ENCODE results near the gene CDC42BPA. TPM values are rescaled to one million over a fixed set of nuclear protein-coding genes. Genes with fewer than 3 reads are reported as not detected.

Gene CDC42BPA
- polyA plus RNA-seq, 1 donor from 2014 or later: 22.9 TPM

DNA sequence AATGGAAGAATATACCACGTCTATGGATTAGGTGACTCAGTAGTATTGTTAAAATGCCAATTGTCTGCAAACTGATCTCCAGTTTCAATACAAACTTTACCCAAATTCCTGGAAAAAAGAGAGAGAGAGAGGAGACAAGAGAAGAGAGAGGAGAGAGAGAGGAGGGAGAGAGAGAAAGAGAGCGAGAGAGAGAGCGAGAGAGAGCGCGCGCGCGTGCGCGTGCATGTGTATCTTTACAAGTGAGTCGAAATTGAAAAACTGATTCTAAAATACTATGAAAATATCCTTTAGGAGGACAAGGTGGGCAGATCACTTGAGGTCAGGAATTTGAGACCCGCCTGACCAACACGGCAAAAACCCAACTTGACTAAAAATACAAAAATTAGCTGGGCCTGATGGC lies 65.2 kb downstream of the CDC42BPA start:
- no peaks in the 10 kb centered on the region for H3K27me3 ChIP-seq (ENCODE audit: insufficient read depth, low read depth, low read length)

DNA sequence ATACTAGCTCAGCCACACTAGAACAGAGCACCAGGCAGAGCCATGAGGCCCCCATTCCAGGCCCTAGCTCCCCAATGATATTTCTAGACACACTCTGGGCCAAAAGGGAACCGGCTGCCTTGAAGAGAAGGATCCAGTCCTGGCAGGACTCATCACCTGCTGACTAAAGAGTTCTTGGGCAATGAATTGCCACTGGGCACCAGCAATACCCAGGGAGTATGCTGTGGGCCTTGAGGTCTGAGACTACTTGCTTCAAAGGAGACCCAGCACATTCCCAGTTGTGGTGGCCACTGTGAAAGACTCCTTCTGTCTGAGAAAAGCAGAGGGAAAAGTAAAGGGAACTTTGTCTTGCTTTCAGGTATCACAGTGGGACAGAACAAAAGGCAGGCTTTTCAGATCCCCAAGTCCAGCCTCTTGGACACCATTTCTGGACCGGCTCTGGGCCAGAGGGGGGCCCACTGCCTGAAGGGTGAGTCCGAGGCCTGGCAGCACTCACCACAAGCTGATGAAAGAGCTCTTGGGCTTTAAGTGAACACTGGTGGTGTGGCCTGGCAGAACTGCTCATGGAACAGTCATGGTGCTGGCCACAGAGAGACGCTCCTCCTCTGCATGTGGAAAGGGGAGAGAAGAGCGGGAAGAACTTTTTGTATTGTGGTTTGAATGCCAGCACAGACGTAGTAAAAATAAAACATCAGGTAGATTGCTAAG lies 72.5 kb downstream of the CDC42BPA start:
- H2AFZ ChIP-seq (ENCODE audit: low read depth, low read length): no peak overlapping the region
- no peaks in the 10 kb centered on the region for H3F3A ChIP-seq (ENCODE audit: insufficient read depth, low read length, poor library complexity, severe bottlenecking)
- no peak overlapping the region for H3K9ac ChIP-seq (ENCODE audit: low read length)
- no peak overlapping the region for H3K4me3 ChIP-seq (ENCODE audit: low read length)
- H4K20me1 ChIP-seq (ENCODE audit: insufficient read depth): no peaks in the 10 kb centered on the region
- H3K27me3 ChIP-seq (ENCODE audit: insufficient read depth, low read depth, low read length): no peaks in the 10 kb centered on the region
- H3K79me2 ChIP-seq (replicated peaks; ENCODE audit: insufficient read depth, low read length): peaks cover 3% of the 10 kb centered on the region
- H3K4me2 ChIP-seq (ENCODE audit: low read length): no peak overlapping the region
- H3K36me3 ChIP-seq (ENCODE audit: insufficient read depth, low read length): no peaks in the 10 kb centered on the region
- H3K9me3 ChIP-seq (ENCODE audit: low read length): no peaks in the 10 kb centered on the region
- TF ChIP-seq EZH2 (IDR thresholded peaks at IDR 0.05; ENCODE audit: borderline replicate concordance, insufficient read depth, low read length, poor library complexity, severe bottlenecking): no peak
- no peak for TF ChIP-seq TAF1 (IDR thresholded peaks at IDR 0.05; ENCODE audit: low read depth)
- TF ChIP-seq EP300 (conservative IDR thresholded peaks at IDR 0.05; ENCODE audit: poor library complexity, severe bottlenecking): no peak
- TF ChIP-seq, protein P1, sequence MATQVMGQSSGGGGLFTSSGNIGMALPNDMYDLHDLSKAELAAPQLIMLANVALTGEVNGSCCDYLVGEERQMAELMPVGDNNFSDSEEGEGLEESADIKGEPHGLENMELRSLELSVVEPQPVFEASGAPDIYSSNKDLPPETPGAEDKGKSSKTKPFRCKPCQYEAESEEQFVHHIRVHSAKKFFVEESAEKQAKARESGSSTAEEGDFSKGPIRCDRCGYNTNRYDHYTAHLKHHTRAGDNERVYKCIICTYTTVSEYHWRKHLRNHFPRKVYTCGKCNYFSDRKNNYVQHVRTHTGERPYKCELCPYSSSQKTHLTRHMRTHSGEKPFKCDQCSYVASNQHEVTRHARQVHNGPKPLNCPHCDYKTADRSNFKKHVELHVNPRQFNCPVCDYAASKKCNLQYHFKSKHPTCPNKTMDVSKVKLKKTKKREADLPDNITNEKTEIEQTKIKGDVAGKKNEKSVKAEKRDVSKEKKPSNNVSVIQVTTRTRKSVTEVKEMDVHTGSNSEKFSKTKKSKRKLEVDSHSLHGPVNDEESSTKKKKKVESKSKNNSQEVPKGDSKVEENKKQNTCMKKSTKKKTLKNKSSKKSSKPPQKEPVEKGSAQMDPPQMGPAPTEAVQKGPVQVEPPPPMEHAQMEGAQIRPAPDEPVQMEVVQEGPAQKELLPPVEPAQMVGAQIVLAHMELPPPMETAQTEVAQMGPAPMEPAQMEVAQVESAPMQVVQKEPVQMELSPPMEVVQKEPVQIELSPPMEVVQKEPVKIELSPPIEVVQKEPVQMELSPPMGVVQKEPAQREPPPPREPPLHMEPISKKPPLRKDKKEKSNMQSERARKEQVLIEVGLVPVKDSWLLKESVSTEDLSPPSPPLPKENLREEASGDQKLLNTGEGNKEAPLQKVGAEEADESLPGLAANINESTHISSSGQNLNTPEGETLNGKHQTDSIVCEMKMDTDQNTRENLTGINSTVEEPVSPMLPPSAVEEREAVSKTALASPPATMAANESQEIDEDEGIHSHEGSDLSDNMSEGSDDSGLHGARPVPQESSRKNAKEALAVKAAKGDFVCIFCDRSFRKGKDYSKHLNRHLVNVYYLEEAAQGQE (IDR thresholded peaks at IDR 0.05; ENCODE audit: borderline replicate concordance): no peak
- no peak for TF ChIP-seq MXI1 (conservative IDR thresholded peaks at IDR 0.05; ENCODE audit: poor library complexity, severe bottlenecking)
- TF ChIP-seq POLR2AphosphoS5 (IDR thresholded peaks at IDR 0.05): no peak
- no peak for TF ChIP-seq SMC3 (conservative IDR thresholded peaks at IDR 0.05; ENCODE audit: poor library complexity)
- TF ChIP-seq RAD21 (conservative IDR thresholded peaks at IDR 0.05): no peak
- TF ChIP-seq, protein P2, sequence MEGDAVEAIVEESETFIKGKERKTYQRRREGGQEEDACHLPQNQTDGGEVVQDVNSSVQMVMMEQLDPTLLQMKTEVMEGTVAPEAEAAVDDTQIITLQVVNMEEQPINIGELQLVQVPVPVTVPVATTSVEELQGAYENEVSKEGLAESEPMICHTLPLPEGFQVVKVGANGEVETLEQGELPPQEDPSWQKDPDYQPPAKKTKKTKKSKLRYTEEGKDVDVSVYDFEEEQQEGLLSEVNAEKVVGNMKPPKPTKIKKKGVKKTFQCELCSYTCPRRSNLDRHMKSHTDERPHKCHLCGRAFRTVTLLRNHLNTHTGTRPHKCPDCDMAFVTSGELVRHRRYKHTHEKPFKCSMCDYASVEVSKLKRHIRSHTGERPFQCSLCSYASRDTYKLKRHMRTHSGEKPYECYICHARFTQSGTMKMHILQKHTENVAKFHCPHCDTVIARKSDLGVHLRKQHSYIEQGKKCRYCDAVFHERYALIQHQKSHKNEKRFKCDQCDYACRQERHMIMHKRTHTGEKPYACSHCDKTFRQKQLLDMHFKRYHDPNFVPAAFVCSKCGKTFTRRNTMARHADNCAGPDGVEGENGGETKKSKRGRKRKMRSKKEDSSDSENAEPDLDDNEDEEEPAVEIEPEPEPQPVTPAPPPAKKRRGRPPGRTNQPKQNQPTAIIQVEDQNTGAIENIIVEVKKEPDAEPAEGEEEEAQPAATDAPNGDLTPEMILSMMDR (IDR thresholded peaks at IDR 0.05; ENCODE audit: poor library complexity, severe bottlenecking): no peak
- no peak overlapping the region for H3K27ac ChIP-seq (ENCODE audit: low read length)
- no peaks in the 10 kb centered on the region for H3K9me2 ChIP-seq (ENCODE audit: insufficient read depth, low read length)

More for the DNA sequence above, 65.2 kb downstream of the CDC42BPA start:
- H3F3A ChIP-seq (ENCODE audit: insufficient read depth, low read length, poor library complexity, severe bottlenecking): no peaks in the 10 kb centered on the region
- H3K4me2 ChIP-seq (ENCODE audit: low read length): no peak overlapping the region
- H3K9ac ChIP-seq (ENCODE audit: low read length): no peak overlapping the region
- H4K20me1 ChIP-seq (ENCODE audit: insufficient read depth): no peaks in the 10 kb centered on the region
- H3K4me3 ChIP-seq (ENCODE audit: low read length): no peak overlapping the region
- no peaks in the 10 kb centered on the region for H3K9me2 ChIP-seq (ENCODE audit: insufficient read depth, low read length)
- no peak for TF ChIP-seq TAF1 (IDR thresholded peaks at IDR 0.05; ENCODE audit: low read depth)
- TF ChIP-seq, protein P2 (IDR thresholded peaks at IDR 0.05; ENCODE audit: poor library complexity, severe bottlenecking): no peak
- H3K36me3 ChIP-seq (ENCODE audit: insufficient read depth, low read length): peaks cover 4% of the 10 kb centered on the region
- no peak overlapping the region for H3K27ac ChIP-seq (ENCODE audit: low read length)
- H3K9me3 ChIP-seq (ENCODE audit: low read length): no peaks in the 10 kb centered on the region
- no peak overlapping the region for H2AFZ ChIP-seq (ENCODE audit: low read depth, low read length)
- peaks cover 19% of the 10 kb centered on the region for H3K79me2 ChIP-seq (replicated peaks; ENCODE audit: insufficient read depth, low read length)
